ENCODE results near the gene BCL2L12.

The BCL2L12 gene

DNA sequence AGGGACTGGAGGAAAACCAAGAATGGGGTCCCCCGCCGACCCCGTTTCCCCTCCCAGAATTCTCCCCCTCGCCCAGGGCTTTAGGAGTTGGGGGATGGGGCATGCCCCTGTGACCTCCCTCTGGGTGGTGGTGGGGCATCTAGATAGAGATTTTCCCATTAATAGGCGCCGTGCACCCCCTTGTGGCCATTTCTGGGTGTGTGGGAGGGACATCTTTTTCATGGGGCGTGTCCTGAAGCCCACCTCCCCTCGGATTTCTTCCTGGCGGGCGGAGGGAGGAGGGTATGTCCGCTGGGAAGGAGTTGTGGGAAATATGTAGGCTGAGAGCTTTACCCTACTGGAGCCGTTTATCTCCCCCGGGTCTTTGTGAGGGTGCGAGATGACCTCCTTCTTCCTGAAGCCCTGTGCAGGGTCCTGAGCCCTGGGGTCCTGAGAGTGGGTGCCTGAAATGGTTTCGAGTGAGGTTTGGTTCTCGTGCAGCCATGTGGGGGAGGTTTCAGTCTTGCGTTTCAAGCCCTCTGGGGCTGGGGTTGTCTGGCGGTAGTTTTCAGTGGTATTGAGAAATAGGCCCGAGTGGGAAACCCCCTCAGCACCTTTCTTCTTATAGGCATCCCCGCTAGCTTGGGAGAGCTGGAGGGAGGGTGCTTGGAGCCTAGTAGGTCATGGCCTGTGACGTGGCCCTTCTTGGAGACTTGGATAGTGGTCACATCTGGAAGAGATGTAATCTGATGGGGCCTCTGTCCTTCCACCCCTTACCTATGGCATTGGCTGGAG, 12.4 kb downstream of the BCL2L12 start:
- peaks cover 54% of the 10 kb centered on the region for H3K79me2 ChIP-seq (ENCODE audit: low read length)
- H3K4me3 ChIP-seq (ENCODE audit: low read length), result peak overlapping the region; percentile 99

DNA sequence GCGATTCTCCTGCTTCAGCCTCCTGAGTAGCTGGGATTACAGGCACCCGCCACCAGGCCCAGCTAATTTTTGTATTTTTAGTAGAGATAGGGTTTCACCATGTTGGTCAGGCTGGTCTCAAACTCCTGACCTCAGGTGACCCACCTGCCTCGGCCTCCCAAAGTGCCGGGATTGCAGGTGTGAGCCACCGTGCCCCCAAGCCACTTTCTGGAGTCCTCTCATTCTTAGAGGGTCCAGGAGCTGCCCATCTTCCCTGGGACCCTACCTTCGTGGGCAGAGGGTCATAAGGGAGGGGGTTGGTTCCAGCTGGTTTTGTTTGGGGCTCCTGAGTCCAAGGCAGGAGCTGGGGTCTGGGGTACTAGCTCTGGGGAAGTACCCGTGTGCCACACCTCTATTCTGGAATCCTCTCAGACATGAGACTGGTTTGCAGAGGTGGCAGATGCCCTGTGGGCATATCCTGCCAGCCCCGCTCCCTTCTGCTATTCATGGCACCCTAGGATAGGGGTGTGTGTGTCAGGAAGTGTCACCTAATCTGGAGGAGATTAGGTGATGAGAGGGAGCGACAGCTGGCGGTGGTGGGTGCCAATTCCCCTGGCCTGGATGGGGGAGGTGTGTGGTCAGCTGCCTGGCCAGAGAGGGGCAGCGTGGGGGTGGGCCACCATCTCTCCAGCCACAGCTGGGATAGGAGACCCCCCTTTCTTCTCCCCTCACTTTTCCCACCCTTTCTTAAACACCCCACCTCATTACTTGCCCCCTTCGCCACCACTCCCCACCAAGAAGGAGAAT, 13.4 kb downstream of the BCL2L12 start:
- Histone ChIP-seq H3K36me3 (replicated peaks; ENCODE audit: insufficient read depth, low read length) (peaks cover 6% of the 10 kb centered on the region; the same call in 1 of the 2 replicates), H3K27ac (ENCODE audit: low read length) (no peak overlapping the region; the same call in 1 of the 2 replicates), H4K20me1 (ENCODE audit: insufficient read depth, low read length) (peaks cover 9% of the 10 kb centered on the region; the same call in 1 of the 2 replicates), H3K4me3 (ENCODE audit: low read length) (no peak overlapping the region; the same call in 1 of the 2 replicates), H3K9me2 (replicated peaks; ENCODE audit: insufficient read depth, low read length) (no peaks in the 10 kb centered on the region), H3K9ac (ENCODE audit: low read length) (no peak overlapping the region; the same call in 1 of the 2 replicates), H3K4me2 (ENCODE audit: low read depth, low read length) (peak overlapping the region; percentile 74; the same call in 1 of the 2 replicates), H3K4me1 (ENCODE audit: low read length) (peaks cover 16% of the 10 kb centered on the region), H2AFZ (ENCODE audit: low read length) (no peak overlapping the region), H3K9me3 (replicated peaks; ENCODE audit: insufficient read depth, low read length) (no peaks in the 10 kb centered on the region), H3F3A (ENCODE audit: insufficient read depth, low read length) (peaks cover 43% of the 10 kb centered on the region), H3K79me2 (ENCODE audit: low read length) (peaks cover 59% of the 10 kb centered on the region), H3K27me3 (replicated peaks; ENCODE audit: insufficient read depth, low read length) (no peaks in the 10 kb centered on the region)
- no peak for TF ChIP-seq EZH2phosphoT487 (IDR thresholded peaks at IDR 0.05; ENCODE audit: low read length)
- TF ChIP-seq, protein P1, sequence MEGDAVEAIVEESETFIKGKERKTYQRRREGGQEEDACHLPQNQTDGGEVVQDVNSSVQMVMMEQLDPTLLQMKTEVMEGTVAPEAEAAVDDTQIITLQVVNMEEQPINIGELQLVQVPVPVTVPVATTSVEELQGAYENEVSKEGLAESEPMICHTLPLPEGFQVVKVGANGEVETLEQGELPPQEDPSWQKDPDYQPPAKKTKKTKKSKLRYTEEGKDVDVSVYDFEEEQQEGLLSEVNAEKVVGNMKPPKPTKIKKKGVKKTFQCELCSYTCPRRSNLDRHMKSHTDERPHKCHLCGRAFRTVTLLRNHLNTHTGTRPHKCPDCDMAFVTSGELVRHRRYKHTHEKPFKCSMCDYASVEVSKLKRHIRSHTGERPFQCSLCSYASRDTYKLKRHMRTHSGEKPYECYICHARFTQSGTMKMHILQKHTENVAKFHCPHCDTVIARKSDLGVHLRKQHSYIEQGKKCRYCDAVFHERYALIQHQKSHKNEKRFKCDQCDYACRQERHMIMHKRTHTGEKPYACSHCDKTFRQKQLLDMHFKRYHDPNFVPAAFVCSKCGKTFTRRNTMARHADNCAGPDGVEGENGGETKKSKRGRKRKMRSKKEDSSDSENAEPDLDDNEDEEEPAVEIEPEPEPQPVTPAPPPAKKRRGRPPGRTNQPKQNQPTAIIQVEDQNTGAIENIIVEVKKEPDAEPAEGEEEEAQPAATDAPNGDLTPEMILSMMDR (IDR thresholded peaks at IDR 0.05; ENCODE audit: low read length), result no peak
- no peak for TF ChIP-seq EZH2 (optimal IDR thresholded peaks at IDR 0.05; ENCODE audit: low read depth, low read length)
- no peak for DNase-seq

More for the DNA sequence above, 12.4 kb downstream of the BCL2L12 start:
- H3K27me3 ChIP-seq (replicated peaks; ENCODE audit: insufficient read depth, low read length), result no peaks in the 10 kb centered on the region
- peaks cover 16% of the 10 kb centered on the region for H3K4me1 ChIP-seq (ENCODE audit: low read length)
- TF ChIP-seq, protein P1 (IDR thresholded peaks at IDR 0.05; ENCODE audit: low read length), result peak; percentile 72
- TF ChIP-seq EZH2 (optimal IDR thresholded peaks at IDR 0.05; ENCODE audit: low read depth, low read length), result no peak
- no peak for TF ChIP-seq EZH2phosphoT487 (IDR thresholded peaks at IDR 0.05; ENCODE audit: low read length)
- H3K36me3 ChIP-seq (replicated peaks; ENCODE audit: insufficient read depth, low read length), result peaks cover 6% of the 10 kb centered on the region; the same call in 1 of the 2 replicates
- H3K9me2 ChIP-seq (replicated peaks; ENCODE audit: insufficient read depth, low read length), result no peaks in the 10 kb centered on the region
- peak; percentile 75 for DNase-seq
- peak overlapping the region; percentile 96 for H3K27ac ChIP-seq (ENCODE audit: low read length)
- H3K9ac ChIP-seq (ENCODE audit: low read length), result peak overlapping the region; percentile 100
- no peak overlapping the region for H2AFZ ChIP-seq (ENCODE audit: low read length)
- H3F3A ChIP-seq (ENCODE audit: insufficient read depth, low read length), result peaks cover 51% of the 10 kb centered on the region
- H3K4me2 ChIP-seq (ENCODE audit: low read depth, low read length), result peak overlapping the region; percentile 74
- H4K20me1 ChIP-seq (ENCODE audit: insufficient read depth, low read length), result peaks cover 9% of the 10 kb centered on the region; the same call in 1 of the 2 replicates
- no peaks in the 10 kb centered on the region for H3K9me3 ChIP-seq (replicated peaks; ENCODE audit: insufficient read depth, low read length)

DNA sequence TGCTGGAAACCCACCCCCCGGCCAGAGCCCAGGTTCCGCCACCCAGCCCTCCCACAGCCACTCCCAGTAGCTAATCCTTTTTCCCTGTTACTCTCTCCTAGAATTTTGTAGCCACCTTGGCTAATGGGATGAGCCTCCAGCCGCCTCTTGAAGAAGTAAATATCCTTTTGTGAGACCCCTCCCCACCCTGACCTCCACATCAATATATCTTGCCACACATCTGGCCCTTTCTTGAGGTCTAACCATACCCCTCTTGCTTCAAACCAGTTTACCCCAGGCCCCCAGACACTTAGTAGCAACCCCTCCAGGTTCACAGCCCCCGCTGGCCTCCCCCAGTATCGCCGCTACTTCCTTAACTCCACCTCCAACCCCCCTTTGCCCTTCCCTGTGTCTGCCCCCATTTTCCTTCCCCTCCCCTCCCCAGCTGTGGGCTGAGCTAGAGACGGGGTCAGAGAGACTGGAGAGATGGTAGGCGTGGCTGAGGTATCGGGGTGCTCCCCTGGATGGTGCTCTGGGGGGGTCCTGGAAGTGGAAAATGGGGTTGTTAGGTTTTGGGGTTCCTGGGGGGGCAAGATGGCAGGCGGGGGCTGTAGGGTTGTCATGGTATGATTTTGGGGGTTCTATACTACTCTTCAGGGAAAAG, 14.2 kb downstream of the BCL2L12 start:
- peaks cover 39% of the 10 kb centered on the region for H3F3A ChIP-seq (ENCODE audit: insufficient read depth, low read length)
- H3K9me3 ChIP-seq (replicated peaks; ENCODE audit: insufficient read depth, low read length), result no peaks in the 10 kb centered on the region
- H3K4me2 ChIP-seq (ENCODE audit: low read depth, low read length), result peak overlapping the region; percentile 73; the same call in 1 of the 2 replicates
- peaks cover 6% of the 10 kb centered on the region for H3K36me3 ChIP-seq (replicated peaks; ENCODE audit: insufficient read depth, low read length)
- H4K20me1 ChIP-seq (ENCODE audit: insufficient read depth, low read length), result peaks cover 9% of the 10 kb centered on the region; the same call in 1 of the 2 replicates
- no peak overlapping the region for H3K27ac ChIP-seq (ENCODE audit: low read length)
- TF ChIP-seq, protein P1 (IDR thresholded peaks at IDR 0.05; ENCODE audit: low read length), result no peak
- TF ChIP-seq EZH2phosphoT487 (IDR thresholded peaks at IDR 0.05; ENCODE audit: low read length), result no peak
- TF ChIP-seq EZH2 (optimal IDR thresholded peaks at IDR 0.05; ENCODE audit: low read depth, low read length), result no peak
- no peak overlapping the region for H2AFZ ChIP-seq (ENCODE audit: low read length)
- no peaks in the 10 kb centered on the region for H3K27me3 ChIP-seq (replicated peaks; ENCODE audit: insufficient read depth, low read length)
- H3K4me1 ChIP-seq (ENCODE audit: low read length), result peaks cover 16% of the 10 kb centered on the region
- no peak overlapping the region; the same call in 1 of the 2 replicates for H3K9ac ChIP-seq (ENCODE audit: low read length)
- peaks cover 59% of the 10 kb centered on the region for H3K79me2 ChIP-seq (ENCODE audit: low read length)
- no peaks in the 10 kb centered on the region for H3K9me2 ChIP-seq (replicated peaks; ENCODE audit: insufficient read depth, low read length)
- DNase-seq, result no peak
- H3K4me3 ChIP-seq (ENCODE audit: low read length), result no peak overlapping the region

Data from MM.1S (cell line).